Right lobe of liver (tissue), 4 donors: ENCODE results near the gene DHX9.

Experiments
- POLR2A ChIP-seq: fragments of 450-650 bp; IDR thresholded peaks from one replicate; pipeline ENCODE4 v1.6.1; 2017; ENCODE audit warnings: antibody characterized with exemption, mild to moderate bottlenecking
- TF ChIP-seq, protein P1 (sequence below), 4 donors: fragments of 200-600 bp in 3 of 4; fragments of 450-650 bp in 1 of 4; IDR thresholded peaks; one replicate each; pipeline versions ENCODE4 v1.5.1 to v1.8.0; 2016 to 2022; ENCODE audit warnings: antibody characterized with exemption in 4 of 4, mild to moderate bottlenecking in 2 of 4
- donor health status: DM: no; HTN: no; CAD: no.
- donor health status: DM: no; HTN: no; CAD: no.
- donor health status: DM: no; HTN: yes; CAD: no.

DNA sequence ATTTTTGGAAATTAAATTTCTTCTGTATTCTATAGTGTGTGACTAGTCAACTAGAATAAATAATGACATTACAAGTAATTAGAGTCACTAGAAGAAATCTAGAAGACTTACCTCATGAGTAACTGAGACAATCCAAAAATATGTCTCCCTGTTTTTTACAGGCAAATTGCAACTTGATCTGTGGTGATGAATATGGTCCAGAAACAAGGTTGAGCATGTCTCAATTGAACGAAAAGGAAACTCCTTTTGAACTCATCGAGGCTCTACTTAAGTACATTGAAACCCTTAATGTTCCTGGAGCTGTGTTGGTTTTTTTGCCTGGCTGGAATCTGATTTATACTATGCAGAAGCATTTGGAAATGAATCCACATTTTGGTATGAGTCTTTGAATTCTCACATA lies 36.7 kb downstream of the DHX9 start:
- TF ChIP-seq, protein P1, sequence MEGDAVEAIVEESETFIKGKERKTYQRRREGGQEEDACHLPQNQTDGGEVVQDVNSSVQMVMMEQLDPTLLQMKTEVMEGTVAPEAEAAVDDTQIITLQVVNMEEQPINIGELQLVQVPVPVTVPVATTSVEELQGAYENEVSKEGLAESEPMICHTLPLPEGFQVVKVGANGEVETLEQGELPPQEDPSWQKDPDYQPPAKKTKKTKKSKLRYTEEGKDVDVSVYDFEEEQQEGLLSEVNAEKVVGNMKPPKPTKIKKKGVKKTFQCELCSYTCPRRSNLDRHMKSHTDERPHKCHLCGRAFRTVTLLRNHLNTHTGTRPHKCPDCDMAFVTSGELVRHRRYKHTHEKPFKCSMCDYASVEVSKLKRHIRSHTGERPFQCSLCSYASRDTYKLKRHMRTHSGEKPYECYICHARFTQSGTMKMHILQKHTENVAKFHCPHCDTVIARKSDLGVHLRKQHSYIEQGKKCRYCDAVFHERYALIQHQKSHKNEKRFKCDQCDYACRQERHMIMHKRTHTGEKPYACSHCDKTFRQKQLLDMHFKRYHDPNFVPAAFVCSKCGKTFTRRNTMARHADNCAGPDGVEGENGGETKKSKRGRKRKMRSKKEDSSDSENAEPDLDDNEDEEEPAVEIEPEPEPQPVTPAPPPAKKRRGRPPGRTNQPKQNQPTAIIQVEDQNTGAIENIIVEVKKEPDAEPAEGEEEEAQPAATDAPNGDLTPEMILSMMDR (IDR thresholded peaks at IDR 0.05): no peak
- TF ChIP-seq POLR2A: no peak
